ENCODE results near the gene ARRDC1.
"Not testable (repeated sequence)": the region's sequence is repeated elsewhere in the genome, so short reads cannot be mapped to it uniquely, and the experiment has no call there.

ARRDC1 gene

GRCh38 chr9:137605121-137606004, at the start of gene ARRDC1:
TSS of gene ARRDC1 (plus strand) at chr9:137605686. CDS start at chr9:137605718, 32 bp downstream.
- peak; percentile 84 to 90 (median 84) for DNase-seq (ENCODE audit: low read depth in 2 of 3, low spot score in 2 of 3)

GRCh38 chr9:137556069-137556838, 49.2 kb upstream of the ARRDC1 start:
- DNase-seq (ENCODE audit: low read depth in 2 of 3, low spot score in 2 of 3) = no peak

GRCh38 chr9:137558127-137558526, 47.4 kb upstream of the ARRDC1 start:
- no peak for DNase-seq (ENCODE audit: low read depth in 2 of 3, low spot score in 2 of 3)

GRCh38 chr9:137564134-137564533, 41.4 kb upstream of the ARRDC1 start:
- DNase-seq (ENCODE audit: low read depth in 2 of 3, low spot score in 2 of 3) = no peak

- no peak for DNase-seq (ENCODE audit: low read depth in 2 of 3, low spot score in 2 of 3)
Observed at GRCh38 chr9:137564817-137565411, 40.6 kb upstream of the ARRDC1 start.

GRCh38 chr9:137568445-137568844, 37.0 kb upstream of the ARRDC1 start:
- DNase-seq (ENCODE audit: low read depth in 2 of 3, low spot score in 2 of 3) = not testable (repeated sequence)

DNA sequence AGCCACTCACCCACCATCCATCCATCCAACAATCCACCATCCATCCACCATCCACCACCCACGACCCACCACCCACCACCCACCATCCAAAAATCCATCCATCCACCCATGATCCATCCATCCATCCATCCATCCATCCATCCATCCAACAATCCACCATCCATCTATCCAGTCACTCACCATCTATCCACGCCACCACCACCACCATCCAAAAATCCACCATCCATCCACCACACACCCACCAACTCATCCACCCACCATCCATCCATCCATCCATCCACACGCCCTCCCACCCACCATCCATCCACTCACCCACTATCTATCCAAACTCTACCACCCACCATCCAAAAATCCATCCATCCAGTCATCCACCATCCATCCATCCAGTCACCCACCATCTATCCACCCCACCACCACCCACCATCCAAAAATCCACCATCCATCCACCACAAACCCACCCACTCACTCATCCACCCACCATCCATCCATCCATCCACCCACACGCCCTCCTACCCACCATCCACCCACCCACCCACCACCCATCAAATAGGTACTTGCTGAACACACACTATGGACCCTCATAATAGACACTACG, 35.8 kb upstream of the ARRDC1 start:
- no peak for DNase-seq (ENCODE audit: low read depth in 2 of 3, low spot score in 2 of 3)

DNA sequence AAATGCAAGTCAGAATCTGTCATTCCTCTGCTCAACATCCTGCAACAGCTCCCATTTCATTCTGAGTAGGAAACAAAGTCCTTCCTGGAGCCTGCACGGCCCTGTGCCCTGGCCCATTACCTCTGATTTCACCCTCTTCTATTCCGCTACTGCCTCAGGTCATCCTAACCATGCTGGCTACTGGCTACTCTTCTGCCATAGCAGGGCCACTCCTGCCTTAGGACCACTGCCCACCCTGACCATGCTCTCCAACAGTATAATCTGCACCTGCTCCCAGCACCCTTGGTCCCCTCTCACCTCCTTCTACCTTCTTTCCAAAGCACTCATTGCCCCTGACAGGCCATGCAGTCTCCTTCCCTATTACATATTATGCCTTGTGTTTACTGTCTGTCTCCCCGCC, 34.9 kb upstream of the ARRDC1 start:
- no peak for DNase-seq (ENCODE audit: low read depth in 2 of 3, low spot score in 2 of 3)

DNA sequence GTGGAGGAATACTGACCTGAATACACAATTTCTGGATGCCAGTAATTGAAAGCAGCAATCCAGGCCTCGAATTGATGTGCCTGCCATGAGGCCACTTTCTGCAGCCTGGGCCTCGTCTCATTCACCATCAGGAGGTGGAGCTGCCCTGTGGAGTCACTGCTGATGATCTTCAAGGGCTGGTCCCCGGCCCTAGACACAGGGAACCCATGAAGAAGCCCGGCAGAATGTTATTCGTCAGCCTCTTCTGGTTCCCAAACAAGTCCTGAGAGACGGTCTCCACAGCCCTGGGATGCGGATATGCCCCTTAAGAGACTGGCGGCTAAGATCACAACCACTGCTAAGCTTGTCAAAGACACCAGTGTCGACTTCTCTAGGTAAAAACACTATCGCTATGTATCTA, 31.3 kb upstream of the ARRDC1 start:
- DNase-seq (ENCODE audit: low read depth in 2 of 3, low spot score in 2 of 3) = no peak

DNA sequence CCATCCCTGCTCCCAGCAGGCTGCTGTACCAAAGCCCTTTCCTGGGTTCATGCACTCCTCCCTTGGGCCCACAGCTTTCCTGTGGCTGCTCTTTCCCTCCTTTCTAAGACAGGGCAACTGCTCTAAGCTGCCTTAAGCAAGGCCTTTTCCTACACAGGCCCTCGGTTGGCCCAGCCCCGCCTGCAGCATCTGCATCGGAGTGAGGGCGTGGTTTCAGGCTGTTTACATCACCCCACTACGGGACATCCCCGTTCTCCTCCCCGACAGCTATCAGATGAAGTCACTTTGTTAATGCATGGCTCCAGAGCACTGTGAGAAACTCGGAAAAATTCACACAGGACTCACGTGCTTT, 30.1 kb upstream of the ARRDC1 start:
- no peak for DNase-seq (ENCODE audit: low read depth in 2 of 3, low spot score in 2 of 3)

GRCh38 chr9:137575716-137576411, 29.6 kb upstream of the ARRDC1 start:
- DNase-seq (ENCODE audit: low read depth in 2 of 3, low spot score in 2 of 3) = no peak

DNA sequence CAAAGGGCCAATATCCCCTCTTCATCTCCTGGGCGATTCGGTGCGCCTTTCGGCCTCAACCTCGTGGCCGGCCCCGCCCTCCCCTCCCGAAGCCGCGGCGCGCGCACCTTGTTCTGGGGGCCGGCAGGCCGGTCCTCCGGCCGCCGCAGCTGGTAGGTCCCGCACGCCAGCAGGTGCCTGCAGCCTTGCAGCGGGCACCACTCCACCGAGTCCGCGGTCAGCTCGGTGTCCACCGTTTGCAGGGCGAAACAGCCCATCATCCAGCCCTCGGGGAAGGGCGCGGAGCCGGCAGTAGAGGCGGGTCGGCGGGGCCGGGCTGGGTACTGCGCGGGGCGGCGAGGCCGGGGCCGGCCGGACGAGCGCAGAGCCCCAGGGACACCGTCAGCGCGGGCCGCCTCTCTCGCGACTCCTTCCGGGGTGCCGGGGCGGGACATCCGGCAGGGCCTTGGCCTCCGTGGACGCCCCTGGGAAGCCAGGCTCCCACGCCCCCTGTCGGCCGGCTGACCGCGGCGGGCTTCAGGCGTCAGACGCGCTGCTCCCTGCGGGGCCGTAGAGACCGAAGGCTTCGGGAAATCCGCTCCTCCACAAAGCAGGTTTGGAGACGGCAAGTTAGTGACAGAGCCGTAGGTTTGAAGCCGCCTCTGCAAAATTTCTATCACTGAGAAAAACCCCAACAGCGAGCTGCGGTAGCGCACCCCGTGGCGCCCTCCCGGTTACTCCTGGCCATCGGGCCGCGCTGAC, 26.8 kb upstream of the ARRDC1 start, which contains the start of gene DPH7:
Gene DPH7 (minus strand): TSS at position 408 of the 741 bp plus-strand sequence. CDS start 148 bp downstream, at position 260.
- DNase-seq (ENCODE audit: low read depth in 2 of 3, low spot score in 2 of 3) = peak; percentile 90 to 95 (median 90)

- DNase-seq (ENCODE audit: low read depth in 2 of 3, low spot score in 2 of 3) = no peak
Observed at GRCh38 chr9:137579259-137579604, 26.3 kb upstream of the ARRDC1 start.

- DNase-seq (ENCODE audit: low read depth in 2 of 3, low spot score in 2 of 3) = no peak
Observed at GRCh38 chr9:137580209-137580953, 25.1 kb upstream of the ARRDC1 start.

DNA sequence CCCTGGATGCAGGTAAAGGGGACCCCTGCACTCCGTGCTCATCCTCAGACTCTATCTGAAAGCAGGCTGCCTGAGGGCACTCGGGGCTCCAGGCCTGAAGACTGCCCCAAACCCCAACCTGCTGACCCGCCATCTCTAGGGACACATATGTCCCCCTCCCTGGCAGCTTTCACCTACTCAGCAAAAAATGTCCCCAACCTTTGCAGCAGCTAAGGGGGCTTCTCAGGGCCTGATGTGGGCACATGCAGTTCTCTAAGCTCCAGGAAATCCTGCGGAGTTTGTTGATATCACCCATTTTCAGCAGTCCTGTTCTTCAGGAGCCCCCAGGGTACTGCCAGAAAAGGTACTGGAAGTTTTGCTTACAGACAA, 24.5 kb upstream of the ARRDC1 start:
- DNase-seq (ENCODE audit: low read depth in 2 of 3, low spot score in 2 of 3) = no peak

GRCh38 chr9:137581361-137582285, 23.9 kb upstream of the ARRDC1 start:
- no peak for DNase-seq (ENCODE audit: low read depth in 2 of 3, low spot score in 2 of 3)

GRCh38 chr9:137582286-137582860, 23.1 kb upstream of the ARRDC1 start:
- no peak for DNase-seq (ENCODE audit: low read depth in 2 of 3, low spot score in 2 of 3)

GRCh38 chr9:137583347-137583746, 22.1 kb upstream of the ARRDC1 start:
- DNase-seq (ENCODE audit: low read depth in 2 of 3, low spot score in 2 of 3) = no peak

All from activated CD8-positive, alpha-beta memory T cell treated with anti-CD3 and anti-CD28 coated beads for 48 hours (primary cell).